DND-41 (cell line): ENCODE results near the gene CSNK1A1.
"Not testable (repeated sequence)": the region's sequence is repeated elsewhere in the genome, so short reads cannot be mapped to it uniquely, and the experiment has no call there.

Source experiments
- ATAC-seq: fragments of 200-7000 bp; cut with Tn5 transposase; 3 replicates; pipeline ENCODE4 v1.9.1; 2021; ENCODE audit warnings: low read depth; ENCODE audit not compliant: insufficient read depth
- DNase-seq: peaks from one replicate; pipeline ENCODE4 v3.0.0-alpha.2; 2020
- H2AFZ ChIP-seq: 2 replicates; pipeline ENCODE4 v1.6.0; 2012; ENCODE audit warnings: low read depth, low read length
- H3K27ac ChIP-seq: 2 replicates; pipeline ENCODE4 v1.5.1; 2012; ENCODE audit warnings: low read length, inconsistent platforms
- H3K27me3 ChIP-seq: fragments of 200-600 bp; sonication (generic); 2 replicates; pipeline ENCODE4 v1.6.0; 2012; ENCODE audit warnings: low read length, mild to moderate bottlenecking, inconsistent platforms; ENCODE audit not compliant: insufficient read depth, poor library complexity
- H3K36me3 ChIP-seq: 2 replicates; pipeline ENCODE4 v1.5.1; 2012; ENCODE audit warnings: low read length, inconsistent platforms; ENCODE audit not compliant: insufficient read depth
- H3K4me1 ChIP-seq: 2 replicates; pipeline ENCODE4 v1.5.1; 2012; ENCODE audit warnings: mild to moderate bottlenecking, low read length; ENCODE audit not compliant: insufficient read depth
- H3K4me2 ChIP-seq: 2 replicates; pipeline ENCODE4 v1.6.0; 2012; ENCODE audit warnings: mild to moderate bottlenecking, moderate library complexity, low read length, inconsistent platforms; ENCODE audit not compliant: insufficient read depth
- H3K4me3 ChIP-seq, 2 experiments: fragments of 200-600 bp in 1 of 2; shearing (Covaris generic) in 1 of 2; 2 replicates each; pipeline ENCODE4 v1.5.1; 2012 to 2016; ENCODE audit warnings: inconsistent platforms in 2 of 2, low read length in 2 of 2, mild to moderate bottlenecking in 2 of 2, low read depth in 1 of 2, moderate library complexity in 1 of 2
- H3K79me2 ChIP-seq: 2 replicates; pipeline ENCODE4 v1.6.0; 2012; ENCODE audit warnings: low read length, inconsistent platforms; ENCODE audit not compliant: insufficient read depth
- H3K9ac ChIP-seq: 2 replicates; pipeline ENCODE4 v1.6.0; 2012; ENCODE audit warnings: low read depth, mild to moderate bottlenecking, inconsistent platforms, low read length, moderate library complexity
- H3K9me3 ChIP-seq: 2 replicates; pipeline ENCODE4 v1.5.1; 2012; ENCODE audit warnings: low read length, moderate library complexity, mild to moderate bottlenecking, inconsistent platforms; ENCODE audit not compliant: insufficient read depth, severe bottlenecking
- H4K20me1 ChIP-seq: 2 replicates; pipeline ENCODE4 v1.6.0; 2012; ENCODE audit warnings: low read length; ENCODE audit not compliant: insufficient read depth
- EZH2 ChIP-seq: IDR thresholded peaks from 3 replicates; pipeline ENCODE4 v1.6.1; 2012; ENCODE audit warnings: borderline replicate concordance, low read depth, mild to moderate bottlenecking, moderate library complexity, low read length, inconsistent platforms; ENCODE audit not compliant: severe bottlenecking
- TF ChIP-seq, protein P1 (sequence below): IDR thresholded peaks from 2 replicates; pipeline ENCODE4 v1.5.1; 2012; ENCODE audit warnings: borderline replicate concordance, low read length, moderate library complexity, mild to moderate bottlenecking; ENCODE audit not compliant: poor library complexity, severe bottlenecking; ENCODE audit errors: extremely low read depth

The CSNK1A1 gene

DNA sequence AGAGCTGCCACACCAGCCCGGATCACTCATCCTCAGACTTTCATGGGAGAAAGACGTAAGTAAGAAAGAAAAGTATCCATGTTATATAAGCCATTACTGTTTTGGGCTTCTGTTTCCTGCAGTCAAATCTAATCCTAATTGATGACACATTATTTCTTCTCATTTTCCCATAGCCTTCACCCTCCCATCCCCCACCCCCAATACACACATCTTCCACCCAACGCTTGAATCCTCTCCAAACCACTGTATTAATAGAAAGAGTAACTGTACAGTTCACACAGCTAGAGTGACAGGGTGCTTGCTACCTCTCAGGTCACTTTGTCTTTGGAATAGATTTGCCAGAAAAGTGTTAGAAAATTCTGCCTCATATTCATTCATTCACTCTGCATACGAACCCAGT, 102.8 kb downstream of the CSNK1A1 start:
- H3K27ac ChIP-seq, result no peak overlapping the region

DNA sequence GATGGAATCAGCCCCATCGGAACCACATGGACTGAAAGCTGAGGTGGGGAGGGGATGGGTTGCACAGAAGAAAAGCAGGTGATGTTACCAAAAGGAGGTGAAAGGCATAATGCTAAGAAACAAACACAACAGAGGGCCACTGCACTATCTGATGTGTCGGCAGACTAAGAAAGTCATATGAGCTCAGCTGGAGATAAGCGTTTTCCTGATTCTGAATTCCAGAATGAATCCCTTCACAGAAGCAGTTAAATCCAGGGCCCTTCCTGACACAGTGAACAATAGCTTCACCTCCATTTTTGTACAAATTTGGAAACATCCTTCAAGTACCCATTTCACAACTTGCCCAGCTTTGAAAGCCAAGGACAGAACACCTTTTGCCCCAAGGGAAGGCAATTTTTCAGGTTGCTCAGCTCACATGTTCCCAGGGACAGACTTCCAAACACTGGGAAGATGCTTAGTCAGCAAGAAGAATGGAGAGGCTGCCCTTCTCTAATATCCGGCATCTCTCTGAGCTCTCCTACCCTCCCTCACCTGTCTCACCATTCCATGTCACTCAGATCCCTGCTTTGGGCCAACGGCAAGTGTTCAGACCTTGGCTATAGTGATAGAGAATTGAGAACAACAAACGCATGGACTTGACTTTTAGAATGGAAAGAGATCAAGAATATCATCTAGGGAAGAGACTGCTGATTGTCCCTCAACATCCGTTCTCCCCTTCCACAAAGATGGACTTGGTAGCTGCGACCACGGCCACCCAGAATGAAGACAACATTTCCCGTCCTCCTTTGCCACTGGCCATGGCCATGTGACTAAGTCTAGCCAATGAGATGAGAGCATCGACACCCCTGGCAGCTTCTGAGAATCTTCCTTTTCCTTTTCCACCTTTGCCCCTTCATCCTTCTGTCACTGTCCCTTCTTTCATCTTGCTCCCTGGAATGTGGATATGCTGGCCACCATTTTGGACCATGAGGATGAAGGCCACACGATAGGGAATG, 103.6 kb downstream of the CSNK1A1 start:
- Histone ChIP-seq H3K27ac (no peak overlapping the region), H2AFZ (no peak overlapping the region), H3K4me1 (no peaks in the 10 kb centered on the region), H3K4me2 (no peak overlapping the region), H3K27me3 (no peaks in the 10 kb centered on the region), H3K9ac (no peak overlapping the region), H3K79me2 (no peaks in the 10 kb centered on the region), H3K4me3 (no peak overlapping the region), H3K36me3 (no peaks in the 10 kb centered on the region), H4K20me1 (no peaks in the 10 kb centered on the region; the same call in 1 of the 2 replicates), H3K9me3 (no peaks in the 10 kb centered on the region)
- TF ChIP-seq, protein P1, sequence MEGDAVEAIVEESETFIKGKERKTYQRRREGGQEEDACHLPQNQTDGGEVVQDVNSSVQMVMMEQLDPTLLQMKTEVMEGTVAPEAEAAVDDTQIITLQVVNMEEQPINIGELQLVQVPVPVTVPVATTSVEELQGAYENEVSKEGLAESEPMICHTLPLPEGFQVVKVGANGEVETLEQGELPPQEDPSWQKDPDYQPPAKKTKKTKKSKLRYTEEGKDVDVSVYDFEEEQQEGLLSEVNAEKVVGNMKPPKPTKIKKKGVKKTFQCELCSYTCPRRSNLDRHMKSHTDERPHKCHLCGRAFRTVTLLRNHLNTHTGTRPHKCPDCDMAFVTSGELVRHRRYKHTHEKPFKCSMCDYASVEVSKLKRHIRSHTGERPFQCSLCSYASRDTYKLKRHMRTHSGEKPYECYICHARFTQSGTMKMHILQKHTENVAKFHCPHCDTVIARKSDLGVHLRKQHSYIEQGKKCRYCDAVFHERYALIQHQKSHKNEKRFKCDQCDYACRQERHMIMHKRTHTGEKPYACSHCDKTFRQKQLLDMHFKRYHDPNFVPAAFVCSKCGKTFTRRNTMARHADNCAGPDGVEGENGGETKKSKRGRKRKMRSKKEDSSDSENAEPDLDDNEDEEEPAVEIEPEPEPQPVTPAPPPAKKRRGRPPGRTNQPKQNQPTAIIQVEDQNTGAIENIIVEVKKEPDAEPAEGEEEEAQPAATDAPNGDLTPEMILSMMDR, result no peak
- no peak for TF ChIP-seq EZH2
- ATAC-seq (no peak), DNase-seq (no peak)

More for the DNA sequence above, 102.8 kb downstream of the CSNK1A1 start:
- Histone ChIP-seq H4K20me1 (no peaks in the 10 kb centered on the region; the same call in 1 of the 2 replicates), H2AFZ (no peak overlapping the region), H3K4me2 (no peak overlapping the region), H3K4me3 (no peak overlapping the region), H3K36me3 (no peaks in the 10 kb centered on the region), H3K9me3 (no peaks in the 10 kb centered on the region), H3K27me3 (no peaks in the 10 kb centered on the region), H3K9ac (no peak overlapping the region), H3K4me1 (no peaks in the 10 kb centered on the region), H3K79me2 (no peaks in the 10 kb centered on the region)
- TF ChIP-seq, protein P1, result no peak
- TF ChIP-seq EZH2, result no peak
- DNase-seq, result no peak
- ATAC-seq, result no peak

DNA sequence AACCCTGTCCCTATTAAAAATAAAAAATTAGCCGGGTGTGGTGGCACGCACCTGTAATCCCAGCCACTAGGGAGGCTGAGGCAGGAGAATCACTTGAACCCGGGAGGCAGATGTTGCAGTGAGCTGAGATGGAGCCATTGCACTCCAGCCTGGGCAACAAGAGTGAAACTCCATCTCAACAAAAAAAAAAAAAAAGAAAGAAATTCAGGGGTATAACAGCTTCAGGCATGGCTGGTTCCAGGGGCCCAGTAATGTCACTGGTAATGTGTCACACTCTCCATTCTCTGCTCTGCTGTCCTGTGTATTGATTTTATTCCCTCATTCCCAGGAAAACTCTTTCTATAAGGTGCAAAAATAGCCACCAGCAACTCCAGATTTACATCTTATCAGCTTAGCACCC, 104.4 kb downstream of the CSNK1A1 start:
- not testable (repeated sequence) for H3K79me2 ChIP-seq, H3K9me3 ChIP-seq, H3K27ac ChIP-seq, ATAC-seq, H2AFZ ChIP-seq, DNase-seq, H4K20me1 ChIP-seq, H3K4me1 ChIP-seq, H3K36me3 ChIP-seq, H3K4me3 ChIP-seq, H3K4me2 ChIP-seq, H3K27me3 ChIP-seq, H3K9ac ChIP-seq

DNA sequence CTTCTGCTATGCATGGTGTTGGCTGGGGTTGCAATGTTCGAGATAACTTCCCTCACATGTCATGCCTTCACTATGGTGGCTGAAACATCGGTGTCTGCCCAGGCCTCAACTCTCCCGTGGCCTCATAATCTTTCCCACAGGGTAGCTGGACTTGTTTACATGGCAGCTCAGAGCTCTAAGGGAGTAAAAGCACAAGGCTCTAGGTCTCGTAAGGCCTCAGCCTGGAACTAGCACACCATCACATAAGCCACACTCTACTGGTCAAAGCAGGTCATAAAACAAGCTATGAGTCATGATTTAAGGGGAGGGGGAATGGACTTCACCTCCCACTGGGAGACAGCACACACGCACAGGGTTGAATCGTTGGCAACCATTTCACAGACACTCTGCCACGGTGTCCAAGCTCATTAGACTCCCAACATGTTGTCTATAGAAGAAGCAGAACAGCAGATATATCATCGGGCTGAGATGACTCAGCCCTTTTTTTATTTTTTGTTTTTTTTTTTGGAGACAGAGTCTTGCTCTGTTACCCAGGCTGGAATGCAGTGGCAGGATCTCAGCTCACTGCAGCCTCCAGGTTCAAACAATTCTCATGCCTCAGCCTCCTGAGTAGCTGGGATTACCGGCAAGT, 105.4 kb downstream of the CSNK1A1 start:
- H3K4me1 ChIP-seq, result no peaks in the 10 kb centered on the region
- H3K4me2 ChIP-seq, result no peak overlapping the region
- no peaks in the 10 kb centered on the region for H3K36me3 ChIP-seq
- H3K9ac ChIP-seq, result no peak overlapping the region
- no peaks in the 10 kb centered on the region; the same call in 1 of the 2 replicates for H4K20me1 ChIP-seq
- H3K27ac ChIP-seq, result no peak overlapping the region
- H2AFZ ChIP-seq, result no peak overlapping the region
- no peaks in the 10 kb centered on the region for H3K79me2 ChIP-seq
- no peaks in the 10 kb centered on the region for H3K9me3 ChIP-seq
- TF ChIP-seq, protein P1, result no peak
- no peak for TF ChIP-seq EZH2
- DNase-seq, result no peak
- ATAC-seq, result no peak
- no peaks in the 10 kb centered on the region for H3K27me3 ChIP-seq
- no peak overlapping the region for H3K4me3 ChIP-seq
